B cell (primary cell): ENCODE data around the gene FAM161B. TPM values are rescaled to one million over a fixed set of nuclear protein-coding genes. Genes with fewer than 3 reads are reported as not detected.

Source experiments
- ATAC-seq: fragments of 200-7000 bp; cut with Tn5 transposase; one replicate; pipeline ENCODE4 v1.10.0; 2021; ENCODE audit warnings: low read depth, mild to moderate bottlenecking, moderate number of reproducible peaks, moderate library complexity
- CTCF ChIA-PET: fragments of 350-600 bp; sonication (Branson Sonifier 250); formaldehyde crosslinking; loops from one replicate; lab custom pipeline; 2021; ENCODE audit warnings: antibody characterized with exemption, inconsistent platforms; lab: Charles Lee
- POLR2A ChIA-PET: fragments of 350-600 bp; sonication (Branson Sonifier 250); formaldehyde crosslinking; loops from one replicate; lab custom pipeline; 2021; ENCODE audit warnings: antibody characterized with exemption; lab: Charles Lee
- DNase-seq: peaks from one replicate; pipeline ENCODE4 v3.0.0; 2013
- H2AFZ ChIP-seq: 2 replicates; pipeline ENCODE4 v1.6.1; 2012; ENCODE audit warnings: mild to moderate bottlenecking, low read depth, low read length; ENCODE audit not compliant: insufficient read depth, poor library complexity, severe bottlenecking
- H3K27ac ChIP-seq, 2 donors: 1 replicate in 1 of 2; 2 replicates in 1 of 2; pipeline ENCODE4 v1.5.1; 2012 to 2013; ENCODE audit warnings: low read length in 2 of 2, mild to moderate bottlenecking in 2 of 2, moderate library complexity in 1 of 2
- H3K27me3 ChIP-seq, 4 experiments: fragments of 200-600 bp in 1 of 4; sonication (generic) in 1 of 4; replicated peaks in 1 of 4; 1 replicate in 2 of 4; 2 replicates in 2 of 4; pipeline versions ENCODE4 v1.6.1 to v1.7.0; 2013 to 2016; ENCODE audit warnings: low read length in 3 of 4, mild to moderate bottlenecking in 2 of 4, mixed read lengths in 1 of 4, moderate library complexity in 1 of 4; ENCODE audit not compliant: insufficient read depth in 4 of 4, control insufficient read depth in 3 of 4; ENCODE audit errors: control extremely low read depth in 1 of 4
- H3K36me3 ChIP-seq, 2 experiments: replicated peaks in 1 of 2; 1 replicate in 1 of 2; 2 replicates in 1 of 2; pipeline versions ENCODE4 v1.6.1 to v1.7.1; 2013; ENCODE audit warnings: low read length in 1 of 2; ENCODE audit not compliant: insufficient read depth in 2 of 2, control insufficient read depth in 1 of 2; ENCODE audit errors: control extremely low read depth in 1 of 2, extremely low read depth in 1 of 2
- H3K4me1 ChIP-seq, 2 donors: fragments of 200-600 bp in 1 of 2; sonication (generic) in 1 of 2; 1 replicate in 1 of 2; 2 replicates in 1 of 2; pipeline versions ENCODE4 v1.5.1 to v1.6.1; 2013 to 2017; ENCODE audit warnings: low read length in 2 of 2; ENCODE audit not compliant: control insufficient read depth in 2 of 2, insufficient read depth in 2 of 2
- H3K4me2 ChIP-seq: replicated peaks from 2 replicates; pipeline ENCODE3; 2012; ENCODE audit warnings: mild to moderate bottlenecking, low read depth, low read length; ENCODE audit not compliant: poor library complexity, severe bottlenecking
- H3K4me3 ChIP-seq, 5 experiments: fragments of 200-600 bp in 1 of 5; sonication (generic) in 1 of 5; 1 replicate in 3 of 5; 2 replicates in 2 of 5; pipeline versions ENCODE4 v1.5.1 to v1.7.0; 2011 to 2016; ENCODE audit warnings: low read length in 4 of 5, mild to moderate bottlenecking in 4 of 5, low read depth in 2 of 5, control low read depth in 1 of 5, moderate library complexity in 1 of 5; ENCODE audit not compliant: insufficient read depth in 1 of 5; ENCODE audit errors: control extremely low read depth in 1 of 5, extremely low read depth in 1 of 5
- H3K79me2 ChIP-seq: fragments of 200-600 bp; sonication (generic); one replicate; pipeline ENCODE4 v1.6.0; 2016; ENCODE audit warnings: low read length; ENCODE audit not compliant: control insufficient read depth, insufficient read depth
- H3K9ac ChIP-seq: fragments of 200-600 bp; sonication (generic); 2 replicates; pipeline ENCODE4 v1.6.1; 2017; ENCODE audit warnings: mild to moderate bottlenecking, low read length, moderate library complexity
- H3K9me3 ChIP-seq, 3 donors: one replicate each; pipeline versions ENCODE4 v1.6.1 to v1.7.1; 2013; ENCODE audit warnings: low read length in 2 of 3; ENCODE audit not compliant: control insufficient read depth in 2 of 3, insufficient read depth in 1 of 3; ENCODE audit errors: control extremely low read depth in 1 of 3
- H4K20me1 ChIP-seq: 2 replicates; pipeline ENCODE4 v1.6.0; 2012; ENCODE audit warnings: mild to moderate bottlenecking, low read length; ENCODE audit not compliant: insufficient read depth, control insufficient read depth, poor library complexity, severe bottlenecking
- H3K27ac Mint-ChIP-seq: one replicate; pipeline ENCODE4 v1.8.0; 2021; ENCODE audit warnings: mixed read lengths
- H3K27me3 Mint-ChIP-seq: one replicate; pipeline ENCODE4 v1.8.0; 2021; ENCODE audit warnings: mixed read lengths
- H3K4me1 Mint-ChIP-seq: one replicate; pipeline ENCODE4 v1.8.0; 2021; ENCODE audit warnings: mixed read lengths
- H3K4me3 Mint-ChIP-seq: one replicate; pipeline ENCODE4 v1.8.0; 2021; ENCODE audit warnings: mixed read lengths
- H3K9me3 Mint-ChIP-seq: one replicate; pipeline ENCODE4 v1.8.0; 2022; ENCODE audit warnings: mixed read lengths; ENCODE audit not compliant: insufficient read depth
- EZH2 ChIP-seq: IDR thresholded peaks from 2 replicates; pipeline ENCODE4 v1.6.1; 2012; ENCODE audit warnings: borderline replicate concordance, low read depth, mild to moderate bottlenecking, moderate library complexity, low read length; ENCODE audit not compliant: insufficient read depth, poor library complexity, severe bottlenecking
- WGBS: methylation state at CpG from one replicate; pipeline ENCODE4 v1.1.5; 2013; ENCODE audit warnings: missing lambda C conversion rate; ENCODE audit not compliant: insufficient coverage; 5-methylcytosine and 5-hydroxymethylcytosine counted together
- intact Hi-C: fragments of 100-400 bp; cut with micrococcal nuclease; formaldehyde crosslinking; loops from one replicate; pipeline ENCODE4 v1.10.0; 2022
- polyA plus RNA-seq: library from polyadenylated mRNA; depleted of rRNA; stranded (reverse); fragments of >200 nt; gene quantifications from 2 replicates; pipeline ENCODE4 v1.2.3, GENCODE V29; 2012
- total RNA-seq, 2 donors: library from RNA; stranded (reverse); fragments of 120-200 nt in 1 of 2; gene quantifications; 1 replicate in 1 of 2; 2 replicates in 1 of 2; pipeline versions ENCODE4 v1.2.3 to v1.2.4, GENCODE V29; 2013 to 2022
- TF ChIP-seq, protein P1 (sequence below): fragments of 200-600 bp; IDR thresholded peaks from one replicate; pipeline ENCODE4 v1.8.0; 2022; ENCODE audit warnings: antibody characterized with exemption, mild to moderate bottlenecking

FAM161B gene
- total and polyA plus RNA-seq, 2 donors (not counting 1 experiment from before 2014, with no cell fraction given), result 1.6 to 5.9 TPM

DNA sequence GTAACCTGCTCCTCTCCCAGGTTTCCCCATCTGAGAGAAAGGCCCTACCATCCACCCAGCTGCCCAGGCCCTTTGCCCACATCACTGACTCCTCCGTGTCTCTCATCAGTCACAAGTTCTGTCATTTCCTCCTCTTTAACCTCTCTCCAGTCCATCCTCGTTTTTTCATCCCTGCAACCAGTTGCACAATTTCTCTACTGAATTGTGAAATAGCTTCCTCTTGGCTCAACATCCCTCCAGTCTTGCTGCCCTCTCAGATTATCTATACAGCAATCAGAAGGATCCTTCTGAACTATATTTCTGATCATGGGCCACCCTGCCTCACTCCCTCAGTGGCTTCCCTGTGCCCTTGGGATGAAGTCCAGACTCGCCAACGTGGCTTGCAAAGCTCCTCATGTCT is 6.8 kb downstream of the FAM161B start:
- H3K4me3 ChIP-seq, result no peak overlapping the region
- CTCF ChIA-PET, result no interaction called here
- 56% methylated on average over 4 of the region's 4 CpGs for WGBS

DNA sequence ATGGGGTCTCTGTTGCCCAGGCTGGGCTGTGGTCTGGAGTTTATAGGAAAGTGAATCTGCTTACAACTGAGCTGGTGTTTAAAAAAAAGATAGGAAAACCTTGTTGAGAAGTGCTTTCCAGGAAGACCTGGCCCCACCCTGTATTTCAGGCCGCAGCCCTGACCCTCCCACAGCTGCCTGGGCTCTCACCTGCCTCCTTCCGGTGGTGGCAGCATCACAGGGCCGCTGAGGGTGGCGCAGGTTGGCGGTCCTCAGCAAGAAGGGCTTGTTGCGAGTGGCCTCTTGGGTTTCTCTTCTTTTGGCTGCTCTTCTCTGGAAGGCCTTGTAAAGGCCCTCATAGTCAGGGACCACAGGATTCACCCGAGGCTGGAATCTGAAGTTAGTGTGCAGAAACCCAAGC is 7.7 kb downstream of the FAM161B start:
- no peak overlapping the region for H3K4me2 ChIP-seq
- H3K4me1 Mint-ChIP-seq, result no peaks in the 10 kb centered on the region
- no peaks in the 10 kb centered on the region for H3K9me3 Mint-ChIP-seq
- no peaks in the 10 kb centered on the region for H3K9me3 ChIP-seq
- H3K27ac ChIP-seq, result no peak overlapping the region
- H3K27ac Mint-ChIP-seq, result no peak overlapping the region
- no peak overlapping the region for H3K4me3 Mint-ChIP-seq
- no peaks in the 10 kb centered on the region for H3K27me3 Mint-ChIP-seq
- TF ChIP-seq, protein P1, sequence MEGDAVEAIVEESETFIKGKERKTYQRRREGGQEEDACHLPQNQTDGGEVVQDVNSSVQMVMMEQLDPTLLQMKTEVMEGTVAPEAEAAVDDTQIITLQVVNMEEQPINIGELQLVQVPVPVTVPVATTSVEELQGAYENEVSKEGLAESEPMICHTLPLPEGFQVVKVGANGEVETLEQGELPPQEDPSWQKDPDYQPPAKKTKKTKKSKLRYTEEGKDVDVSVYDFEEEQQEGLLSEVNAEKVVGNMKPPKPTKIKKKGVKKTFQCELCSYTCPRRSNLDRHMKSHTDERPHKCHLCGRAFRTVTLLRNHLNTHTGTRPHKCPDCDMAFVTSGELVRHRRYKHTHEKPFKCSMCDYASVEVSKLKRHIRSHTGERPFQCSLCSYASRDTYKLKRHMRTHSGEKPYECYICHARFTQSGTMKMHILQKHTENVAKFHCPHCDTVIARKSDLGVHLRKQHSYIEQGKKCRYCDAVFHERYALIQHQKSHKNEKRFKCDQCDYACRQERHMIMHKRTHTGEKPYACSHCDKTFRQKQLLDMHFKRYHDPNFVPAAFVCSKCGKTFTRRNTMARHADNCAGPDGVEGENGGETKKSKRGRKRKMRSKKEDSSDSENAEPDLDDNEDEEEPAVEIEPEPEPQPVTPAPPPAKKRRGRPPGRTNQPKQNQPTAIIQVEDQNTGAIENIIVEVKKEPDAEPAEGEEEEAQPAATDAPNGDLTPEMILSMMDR, result no peak
- no peak for TF ChIP-seq EZH2
- WGBS, result 94% methylated on average over 7 of the region's 7 CpGs
- no peaks in the 10 kb centered on the region for H3K4me1 ChIP-seq
- no peak for ATAC-seq
- H3K4me3 ChIP-seq, result no peak overlapping the region
- H4K20me1 ChIP-seq, result no peaks in the 10 kb centered on the region
- no peak overlapping the region for H3K9ac ChIP-seq
- H3K27me3 ChIP-seq, result no peaks in the 10 kb centered on the region
- no peak for DNase-seq
- intact Hi-C loops, result no loop called here
- ChIA-PET CTCF (no interaction called here), POLR2A (no interaction called here)
- H3K36me3 ChIP-seq, result peaks cover 7 to 20% of the 10 kb centered on the region in 2 experiments
- no peak overlapping the region for H2AFZ ChIP-seq
- no peaks in the 10 kb centered on the region for H3K79me2 ChIP-seq

More for the DNA sequence above, 6.8 kb downstream of the FAM161B start:
- Histone ChIP-seq H3K27ac (no peak overlapping the region), H3K4me2 (no peak overlapping the region), H2AFZ (no peak overlapping the region), H3K36me3 (peaks cover 2 to 18% of the 10 kb centered on the region in 2 experiments), H4K20me1 (no peaks in the 10 kb centered on the region), H3K27me3 (no peaks in the 10 kb centered on the region), H3K9ac (no peak overlapping the region), H3K9me3 (no peaks in the 10 kb centered on the region), H3K79me2 (no peaks in the 10 kb centered on the region), H3K4me1 (no peaks in the 10 kb centered on the region)
- H3K9me3 Mint-ChIP-seq, result no peaks in the 10 kb centered on the region
- no peaks in the 10 kb centered on the region for H3K27me3 Mint-ChIP-seq
- intact Hi-C loops, result no loop called here
- ATAC-seq, result no peak
- POLR2A ChIA-PET, result no interaction called here
- no peak for DNase-seq
- no peak overlapping the region for H3K4me3 Mint-ChIP-seq
- no peak for TF ChIP-seq EZH2
- TF ChIP-seq, protein P1, result no peak
- no peaks in the 10 kb centered on the region for H3K4me1 Mint-ChIP-seq
- no peak overlapping the region for H3K27ac Mint-ChIP-seq
